CD14-positive monocyte (primary cell): ENCODE data around the gene CENPS. TPM values are rescaled to one million over a fixed set of nuclear protein-coding genes. Genes with fewer than 3 reads are reported as not detected.
"Not testable (repeated sequence)": the region's sequence is repeated elsewhere in the genome, so short reads cannot be mapped to it uniquely, and the experiment has no call there.

Experiments
- DNase-seq, 3 donors: peaks; one replicate each; pipeline ENCODE4 v3.0.0-alpha.2; 2011 to 2022
- H2AFZ ChIP-seq: 2 replicates; pipeline ENCODE4 v1.6.0; 2012; ENCODE audit warnings: mild to moderate bottlenecking, low read depth, low read length, inconsistent platforms; ENCODE audit not compliant: insufficient read depth, poor library complexity, severe bottlenecking
- H3K27ac ChIP-seq, 2 donors: 1 replicate in 1 of 2; 2 replicates in 1 of 2; pipeline ENCODE4 v1.5.1; 2012 to 2013; ENCODE audit warnings: low read length in 2 of 2, control low read depth in 1 of 2, inconsistent platforms in 1 of 2, low read depth in 1 of 2, mild to moderate bottlenecking in 1 of 2
- H3K27me3 ChIP-seq, 2 donors: one replicate each; pipeline versions ENCODE4 v1.6.0 to v1.6.1; 2011 to 2013; ENCODE audit warnings: low read length in 2 of 2; ENCODE audit not compliant: control insufficient read depth in 2 of 2, insufficient read depth in 2 of 2
- H3K36me3 ChIP-seq, 2 donors: replicated peaks in 1 of 2; 1 replicate in 1 of 2; 2 replicates in 1 of 2; pipeline versions ENCODE4 v1.5.1 to v1.6.1; 2012 to 2013; ENCODE audit warnings: low read length in 2 of 2, control low read depth in 1 of 2, inconsistent platforms in 1 of 2, mild to moderate bottlenecking in 1 of 2; ENCODE audit not compliant: insufficient read depth in 2 of 2, control insufficient read depth in 1 of 2
- H3K4me1 ChIP-seq, 2 donors: 1 replicate in 1 of 2; 2 replicates in 1 of 2; pipeline versions ENCODE4 v1.5.1 to v1.6.1; 2012 to 2013; ENCODE audit warnings: low read length in 2 of 2, control low read depth in 1 of 2, inconsistent platforms in 1 of 2, mild to moderate bottlenecking in 1 of 2, moderate library complexity in 1 of 2; ENCODE audit not compliant: insufficient read depth in 2 of 2, control insufficient read depth in 1 of 2
- H3K4me2 ChIP-seq: replicated peaks from 2 replicates; pipeline ENCODE3; 2012; ENCODE audit warnings: low read length, moderate library complexity, mild to moderate bottlenecking; ENCODE audit not compliant: poor library complexity, severe bottlenecking; ENCODE audit errors: extremely low read depth
- H3K4me3 ChIP-seq, 3 experiments: fragments of 200-600 bp in 1 of 3; sonication (generic) in 1 of 3; replicated peaks in 1 of 3; 1 replicate in 2 of 3; 2 replicates in 1 of 3; pipeline ENCODE4 v1.5.1; 2011 to 2013; ENCODE audit warnings: low read length in 3 of 3, mild to moderate bottlenecking in 3 of 3, control low read depth in 2 of 3, low read depth in 2 of 3, inconsistent platforms in 1 of 3, moderate library complexity in 1 of 3
- H3K79me2 ChIP-seq: 2 replicates; pipeline ENCODE4 v1.6.0; 2012; ENCODE audit warnings: mild to moderate bottlenecking, control low read depth, inconsistent platforms, low read length, moderate library complexity; ENCODE audit not compliant: insufficient read depth
- H3K9ac ChIP-seq: 2 replicates; pipeline ENCODE4 v1.6.0; 2017; ENCODE audit warnings: low read length, mild to moderate bottlenecking; ENCODE audit not compliant: insufficient read depth, poor library complexity, severe bottlenecking
- H3K9me3 ChIP-seq, 2 donors: replicated peaks in 1 of 2; 1 replicate in 1 of 2; 2 replicates in 1 of 2; pipeline versions ENCODE4 v1.5.1 to v1.6.1; 2012 to 2013; ENCODE audit warnings: low read length in 2 of 2, control low read depth in 1 of 2; ENCODE audit not compliant: control insufficient read depth in 1 of 2, insufficient read depth in 1 of 2
- H4K20me1 ChIP-seq: 2 replicates; pipeline ENCODE4 v1.6.0; 2012; ENCODE audit warnings: mild to moderate bottlenecking, low read length, control low read depth, moderate library complexity; ENCODE audit not compliant: insufficient read depth
- H3K27ac Mint-ChIP-seq, 7 donors: one replicate each; pipeline ENCODE4 v1.8.0; 2020; ENCODE audit warnings: mild to moderate bottlenecking in 7 of 7, mixed read lengths in 7 of 7, moderate library complexity in 6 of 7, inconsistent platforms in 2 of 7
- H3K27me3 Mint-ChIP-seq, 3 donors: one replicate each; pipeline ENCODE4 v1.8.0; 2021 to 2022; ENCODE audit warnings: low read depth in 3 of 3, mild to moderate bottlenecking in 3 of 3, mixed read lengths in 3 of 3, moderate library complexity in 3 of 3, inconsistent platforms in 1 of 3
- H3K36me3 Mint-ChIP-seq, 2 donors: one replicate each; pipeline ENCODE4 v1.8.0; 2020; ENCODE audit warnings: mixed read lengths in 2 of 2, inconsistent platforms in 1 of 2, mild to moderate bottlenecking in 1 of 2
- H3K4me1 Mint-ChIP-seq: one replicate; pipeline ENCODE4 v1.8.0; 2020; ENCODE audit warnings: mild to moderate bottlenecking, mixed read lengths
- H3K4me3 Mint-ChIP-seq, 2 donors: one replicate each; pipeline ENCODE4 v1.8.0; 2020; ENCODE audit warnings: mild to moderate bottlenecking in 2 of 2, mixed read lengths in 2 of 2, moderate library complexity in 1 of 2
- H3K9me3 Mint-ChIP-seq, 7 donors: one replicate each; pipeline ENCODE4 v1.8.0; 2020 to 2022; ENCODE audit warnings: mixed read lengths in 7 of 7, mild to moderate bottlenecking in 6 of 7, moderate library complexity in 6 of 7, inconsistent platforms in 2 of 7
- CTCF ChIP-seq: fragments of 200-600 bp; IDR thresholded peaks from one replicate; pipeline ENCODE4 v1.8.0; 2022; ENCODE audit warnings: antibody characterized with exemption, mild to moderate bottlenecking
- WGBS: methylation state at CpG from one replicate; pipeline ENCODE4 v1.1.5; 2013; ENCODE audit warnings: missing lambda C conversion rate; ENCODE audit not compliant: insufficient coverage; 5-methylcytosine and 5-hydroxymethylcytosine counted together
- intact Hi-C, 2 donors: fragments of 100-400 bp; cut with micrococcal nuclease; formaldehyde crosslinking; loops; one replicate each; pipeline versions ENCODE4 v1.15.0 to v1.15.1; 2023
- polyA plus RNA-seq, 3 donors: library from polyadenylated mRNA; depleted of rRNA in 1 of 3; unstranded in 2 of 3; stranded (reverse) in 1 of 3; fragments of 300-500 nt in 2 of 3; fragments of >200 nt in 1 of 3; fragmentation: Illumina TruSeq in 2 of 3; gene quantifications; 1 replicate in 2 of 3; 2 replicates in 1 of 3; pipeline ENCODE4 v1.2.3, GENCODE V29; 2012 to 2021

The CENPS gene
- polyA plus RNA-seq, 3 donors: 0.48 to 3.5 (median 2.5) TPM

GRCh38 chr1:10424651-10425050 lies 5.6 kb upstream of the CENPS start:
- H3K36me3 Mint-ChIP-seq: peaks cover 47 to 49% of the 10 kb centered on the region in 2 donors
- no peak overlapping the region for H2AFZ ChIP-seq
- H4K20me1 ChIP-seq: no peaks in the 10 kb centered on the region
- no peak overlapping the region for H3K4me3 Mint-ChIP-seq
- no peaks in the 10 kb centered on the region for H3K79me2 ChIP-seq
- no peaks in the 10 kb centered on the region for H3K9me3 ChIP-seq
- H3K27ac Mint-ChIP-seq: no peak overlapping the region
- H3K9ac ChIP-seq: no peak overlapping the region
- WGBS: 100% methylated on average over 4 of the region's 8 CpGs
- H3K4me1 Mint-ChIP-seq: peaks cover 20% of the 10 kb centered on the region
- TF ChIP-seq CTCF: no peak
- no peaks in the 10 kb centered on the region for H3K27me3 ChIP-seq
- no peak overlapping the region for H3K4me3 ChIP-seq
- H3K4me2 ChIP-seq: no peak overlapping the region
- DNase-seq: no peak
- peaks cover 13 to 21% of the 10 kb centered on the region in 2 donors for H3K4me1 ChIP-seq
- no peak overlapping the region for H3K27ac ChIP-seq
- intact Hi-C loops: no loop called here
- H3K36me3 ChIP-seq: peaks cover 25 to 37% of the 10 kb centered on the region in 2 donors
- peaks cover 0 to 5% (median 0%) of the 10 kb centered on the region in 7 donors for H3K9me3 Mint-ChIP-seq
- H3K27me3 Mint-ChIP-seq: peaks cover 0 to 2% (median 1%) of the 10 kb centered on the region in 3 donors

- H2AFZ ChIP-seq, H3K27me3 Mint-ChIP-seq: not testable (repeated sequence)
Observed at GRCh38 chr1:10425826-10426534, 4.3 kb upstream of the CENPS start.

GRCh38 chr1:10426535-10426848 lies 3.7 kb upstream of the CENPS start:
- 96% methylated on average over 16 of the region's 21 CpGs for WGBS
- H3K4me2 ChIP-seq, H4K20me1 ChIP-seq, H3K27ac ChIP-seq, H3K27me3 Mint-ChIP-seq, H3K27ac Mint-ChIP-seq, H3K4me3 Mint-ChIP-seq, H2AFZ ChIP-seq, H3K9me3 Mint-ChIP-seq, intact Hi-C loops, H3K9me3 ChIP-seq, H3K9ac ChIP-seq, H3K79me2 ChIP-seq, H3K27me3 ChIP-seq, DNase-seq, H3K4me3 ChIP-seq: not testable (repeated sequence)
- peaks cover 29 to 30% of the 10 kb centered on the region in 2 donors for H3K36me3 Mint-ChIP-seq
- H3K4me1 Mint-ChIP-seq: peaks cover 33% of the 10 kb centered on the region
- H3K36me3 ChIP-seq: peaks cover 7 to 19% of the 10 kb centered on the region in 2 donors
- peaks cover 25 to 39% of the 10 kb centered on the region in 2 donors for H3K4me1 ChIP-seq

More at GRCh38 chr1:10425826-10426534, 4.3 kb upstream of the CENPS start:
- H3K79me2 ChIP-seq, H3K9ac ChIP-seq, intact Hi-C loops, H4K20me1 ChIP-seq, H3K4me3 ChIP-seq, H3K4me2 ChIP-seq, H3K9me3 Mint-ChIP-seq, H3K9me3 ChIP-seq, H3K27ac ChIP-seq, H3K27me3 ChIP-seq, DNase-seq: not testable (repeated sequence)
- peaks cover 28% of the 10 kb centered on the region for H3K4me1 Mint-ChIP-seq
- WGBS: 78% methylated on average over 6 of the region's 21 CpGs
- peaks cover 34 to 35% of the 10 kb centered on the region in 2 donors for H3K36me3 Mint-ChIP-seq
- Histone ChIP-seq H3K36me3 (peaks cover 13 to 24% of the 10 kb centered on the region in 2 donors), H3K4me1 (peaks cover 21 to 34% of the 10 kb centered on the region in 2 donors)
- H3K27ac Mint-ChIP-seq: peak overlapping the region in 4 of 7 donors; percentile 54 to 88 (median 64)
- H3K4me3 Mint-ChIP-seq: peak overlapping the region; percentile 66 to 77
